HG03103 (cell line): Measurements from ENCODE around the gene RAD51B.

ENCODE experiments used
- ATAC-seq: cut with Tn5 transposase; IDR thresholded peaks from one replicate; pipeline ENCODE4 v1.9.1; 2021; ENCODE audit warnings: low read depth; ENCODE audit not compliant: unreplicated experiment

The RAD51B gene

DNA sequence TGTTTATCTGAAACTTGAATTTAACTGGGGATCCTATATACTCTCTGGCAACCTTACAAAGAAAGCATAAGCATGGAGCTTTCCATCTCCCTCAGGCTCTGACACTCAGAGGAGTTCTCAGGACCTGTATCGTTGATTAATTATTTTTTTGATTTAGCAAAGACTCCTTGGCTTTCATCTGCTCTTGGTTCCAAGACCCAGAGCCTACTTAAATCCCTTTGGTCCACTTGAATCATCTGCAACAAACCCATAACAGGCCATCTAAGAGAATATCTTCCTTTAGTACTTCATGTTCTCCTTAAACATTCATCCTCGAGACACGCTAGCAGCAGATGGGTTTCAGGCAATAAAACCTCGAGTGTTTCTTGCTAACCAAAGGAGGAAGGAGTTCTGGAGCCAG, 887.9 kb downstream of the RAD51B start:
- ATAC-seq: no peak

DNA sequence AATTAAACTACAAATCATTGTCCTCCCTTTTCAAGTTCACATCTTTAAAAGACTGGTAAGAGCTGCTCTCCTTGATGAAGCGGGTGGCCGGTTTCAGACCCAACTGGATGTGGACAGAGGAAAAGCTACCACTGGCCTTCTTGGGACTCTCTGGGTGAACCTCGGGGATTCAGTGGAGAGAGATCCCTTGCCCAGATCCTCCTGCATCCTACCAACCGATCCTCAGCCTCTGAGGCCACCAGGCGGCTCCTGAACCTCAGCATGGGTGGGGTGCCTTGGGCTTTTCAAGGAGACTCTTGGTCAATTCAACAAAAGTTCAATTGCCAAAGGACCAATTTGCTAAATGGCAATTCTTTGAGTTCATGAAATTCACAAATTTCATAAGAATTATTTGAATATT, 888.8 kb downstream of the RAD51B start:
- no peak for ATAC-seq

DNA sequence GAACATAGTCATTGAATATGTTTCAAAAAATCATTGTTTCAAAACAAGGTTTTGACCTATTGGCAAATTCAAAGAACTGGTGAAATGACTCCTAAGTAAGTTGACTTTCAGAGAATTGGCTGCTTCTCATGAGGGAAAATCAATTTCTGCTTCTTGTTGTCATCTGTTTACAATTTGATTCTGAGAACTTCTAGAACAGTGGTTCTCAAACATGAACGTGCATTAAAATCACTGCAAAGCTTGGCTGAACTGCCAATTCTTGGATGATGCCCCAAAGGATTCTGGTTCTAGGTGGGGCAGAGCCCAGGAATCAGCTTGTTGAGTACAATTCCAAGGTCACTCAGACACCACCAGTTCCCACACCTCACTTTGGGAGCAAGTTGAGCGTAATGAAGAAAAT, 889.4 kb downstream of the RAD51B start:
- no peak for ATAC-seq

DNA sequence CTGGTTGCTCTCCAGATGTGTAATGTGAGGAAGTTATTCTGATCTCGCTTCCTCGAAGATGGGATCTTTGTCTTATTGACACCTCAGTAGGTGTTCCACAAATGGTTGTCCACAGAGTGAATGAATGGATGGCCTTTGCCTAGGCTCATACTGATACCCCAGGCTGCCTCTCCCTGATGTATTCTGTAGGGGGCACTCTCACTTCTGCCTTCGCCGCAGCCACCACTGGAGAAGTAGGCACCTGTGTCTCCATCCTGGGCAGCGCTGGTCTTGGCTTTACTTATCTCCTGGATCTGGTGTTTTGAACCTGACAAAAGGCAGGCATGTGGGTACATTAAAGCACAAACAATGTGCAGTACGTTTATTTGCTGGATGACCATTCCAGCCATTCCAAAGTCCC, 891.2 kb downstream of the RAD51B start:
- no peak for ATAC-seq

DNA sequence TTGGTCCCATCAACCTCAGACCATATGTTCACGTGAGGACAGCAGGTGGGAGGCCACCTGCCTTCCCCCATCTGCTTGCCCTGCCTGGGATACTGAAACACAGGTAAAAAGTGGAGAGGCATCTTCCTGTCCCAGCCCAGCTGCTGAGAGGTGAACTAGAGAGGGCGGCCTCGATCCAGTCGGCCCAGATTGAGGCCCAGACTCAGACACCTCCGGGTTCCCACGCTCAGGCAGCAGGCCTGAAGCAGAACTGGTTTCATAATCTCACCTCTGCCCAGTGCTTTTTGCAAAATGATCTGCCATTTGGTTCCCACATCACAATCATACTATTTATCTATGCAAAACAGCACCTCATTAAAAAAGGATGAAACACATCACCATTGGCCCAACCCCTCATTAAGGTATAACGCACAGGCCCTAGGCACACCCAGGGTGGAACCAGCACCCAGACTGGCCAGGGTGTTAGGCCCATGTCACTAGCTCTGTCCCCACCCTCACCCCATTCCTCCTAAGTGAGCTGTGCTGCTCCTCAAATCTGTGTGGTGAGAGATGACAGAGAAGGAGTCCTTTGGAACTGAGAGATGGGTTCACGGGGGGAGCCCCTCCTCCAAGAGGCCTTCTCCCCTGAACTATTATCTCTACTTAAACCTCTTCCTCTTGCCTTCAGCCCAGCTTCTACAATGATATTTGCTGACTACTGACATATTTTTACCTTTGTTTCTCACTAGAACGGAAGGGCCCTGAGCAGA, 892.2 kb downstream of the RAD51B start:
- no peak for ATAC-seq

DNA sequence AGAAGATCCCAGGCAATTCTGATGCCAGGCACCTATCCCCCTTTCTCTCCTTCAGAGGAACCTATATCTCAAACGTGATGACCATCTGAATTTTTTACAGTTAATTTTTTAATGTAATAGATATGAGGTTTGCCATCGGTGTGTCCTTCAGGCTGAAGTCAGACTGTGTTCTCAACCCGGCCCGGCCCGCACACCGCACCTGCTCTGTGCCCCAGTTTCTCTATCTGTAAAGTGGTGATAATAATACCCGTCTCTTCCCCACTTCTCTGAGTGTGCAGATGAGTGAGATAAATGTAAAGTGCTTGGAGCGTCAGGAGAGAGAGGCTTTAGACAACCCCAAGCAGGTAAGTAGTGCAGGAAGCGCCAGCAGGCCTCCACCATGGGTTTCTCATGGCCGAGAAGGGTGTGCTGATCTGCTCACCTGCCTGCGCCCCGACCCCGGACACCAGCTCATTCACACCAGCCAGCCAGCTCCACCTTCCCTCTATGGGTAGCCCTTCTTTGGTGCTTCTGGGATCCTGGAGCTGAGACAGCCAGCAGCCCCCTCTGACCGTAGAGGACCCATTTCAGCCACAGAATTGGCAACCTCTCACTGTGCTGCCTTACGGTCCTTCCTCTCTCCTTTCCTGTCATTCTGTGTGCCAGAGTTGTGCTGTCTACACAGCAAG, 893.3 kb downstream of the RAD51B start:
- ATAC-seq: no peak

DNA sequence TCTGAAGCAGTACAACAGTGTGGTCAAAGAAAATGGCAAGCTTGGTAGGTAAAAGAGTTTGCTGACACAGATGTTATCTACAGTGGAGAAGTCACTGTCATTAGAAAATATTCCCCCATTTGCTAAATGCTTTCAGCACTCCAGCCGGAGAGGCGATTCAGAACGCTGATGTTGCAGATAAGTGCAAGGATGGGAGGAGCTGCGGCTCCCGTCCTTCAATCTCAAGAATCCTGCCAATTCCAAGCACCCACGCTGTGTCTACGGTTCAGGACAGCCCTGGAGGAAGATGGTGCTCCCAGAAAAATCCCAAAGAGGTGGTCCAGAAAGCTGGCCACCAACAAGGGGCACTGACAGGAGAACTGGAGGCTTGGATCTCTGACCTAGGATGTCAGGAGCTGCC, 894.2 kb downstream of the RAD51B start:
- ATAC-seq: no peak

DNA sequence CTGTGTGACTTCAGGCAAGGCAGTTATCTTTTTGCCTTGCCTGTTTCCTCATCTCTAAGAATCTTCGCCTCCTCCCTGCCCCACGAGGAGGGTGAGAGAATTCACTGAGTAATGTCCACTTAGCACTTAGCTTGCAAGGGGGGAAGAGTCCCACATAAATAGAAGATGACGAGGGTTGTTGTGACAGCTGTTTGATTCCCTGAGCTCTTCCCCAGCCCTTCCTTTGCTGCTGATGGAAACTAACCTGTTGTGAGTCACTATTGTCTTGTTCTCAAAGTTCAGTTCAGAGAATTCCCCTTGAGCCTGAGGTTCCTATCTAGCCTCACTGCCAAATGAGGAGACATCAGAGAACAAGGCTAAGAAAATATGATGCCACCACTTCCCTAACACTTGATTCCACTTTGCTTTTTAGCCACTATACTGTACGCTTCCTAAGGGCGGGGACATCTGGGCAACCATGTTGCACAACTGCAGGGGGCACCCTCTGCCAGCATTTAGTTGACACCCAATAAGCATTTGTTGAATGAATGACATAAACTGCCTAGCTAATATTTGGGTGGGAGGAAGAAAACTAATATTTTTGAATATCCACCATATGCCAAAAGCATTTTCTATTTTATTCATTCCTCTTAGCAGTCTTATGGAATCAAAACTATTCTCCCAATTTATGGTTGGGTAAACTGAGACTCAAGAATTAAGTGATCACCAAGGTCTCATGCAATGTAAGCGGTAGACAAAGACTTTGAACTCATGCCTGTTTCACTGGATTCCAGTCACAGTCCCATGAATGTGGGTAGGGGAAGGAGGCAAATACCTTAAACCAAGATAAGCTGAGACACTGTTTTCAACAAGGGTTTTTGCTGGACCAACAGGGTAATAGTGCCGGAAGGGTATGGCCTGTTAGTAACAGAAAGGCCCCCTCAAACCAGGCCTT, 895.7 kb downstream of the RAD51B start:
- ATAC-seq: no peak

DNA sequence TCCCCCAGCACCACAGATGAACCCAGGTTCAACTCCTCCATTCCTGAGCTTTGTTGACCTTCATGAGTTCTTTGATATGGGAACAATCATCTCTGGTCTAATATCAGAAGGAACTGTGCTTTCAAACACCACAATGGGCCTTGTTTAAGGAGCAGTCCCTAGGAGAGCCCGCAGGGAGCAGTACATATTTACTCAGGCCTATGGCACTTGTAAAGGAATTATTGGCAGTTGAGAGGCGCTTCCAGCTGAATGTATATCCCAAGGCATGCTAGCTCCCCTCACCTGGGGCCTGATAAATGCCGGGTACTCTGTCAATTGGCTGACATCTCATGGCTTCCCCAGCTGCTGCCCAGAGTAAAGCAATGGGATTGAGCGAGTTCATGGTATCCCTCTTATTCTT, 897.1 kb downstream of the RAD51B start:
- ATAC-seq: no peak

DNA sequence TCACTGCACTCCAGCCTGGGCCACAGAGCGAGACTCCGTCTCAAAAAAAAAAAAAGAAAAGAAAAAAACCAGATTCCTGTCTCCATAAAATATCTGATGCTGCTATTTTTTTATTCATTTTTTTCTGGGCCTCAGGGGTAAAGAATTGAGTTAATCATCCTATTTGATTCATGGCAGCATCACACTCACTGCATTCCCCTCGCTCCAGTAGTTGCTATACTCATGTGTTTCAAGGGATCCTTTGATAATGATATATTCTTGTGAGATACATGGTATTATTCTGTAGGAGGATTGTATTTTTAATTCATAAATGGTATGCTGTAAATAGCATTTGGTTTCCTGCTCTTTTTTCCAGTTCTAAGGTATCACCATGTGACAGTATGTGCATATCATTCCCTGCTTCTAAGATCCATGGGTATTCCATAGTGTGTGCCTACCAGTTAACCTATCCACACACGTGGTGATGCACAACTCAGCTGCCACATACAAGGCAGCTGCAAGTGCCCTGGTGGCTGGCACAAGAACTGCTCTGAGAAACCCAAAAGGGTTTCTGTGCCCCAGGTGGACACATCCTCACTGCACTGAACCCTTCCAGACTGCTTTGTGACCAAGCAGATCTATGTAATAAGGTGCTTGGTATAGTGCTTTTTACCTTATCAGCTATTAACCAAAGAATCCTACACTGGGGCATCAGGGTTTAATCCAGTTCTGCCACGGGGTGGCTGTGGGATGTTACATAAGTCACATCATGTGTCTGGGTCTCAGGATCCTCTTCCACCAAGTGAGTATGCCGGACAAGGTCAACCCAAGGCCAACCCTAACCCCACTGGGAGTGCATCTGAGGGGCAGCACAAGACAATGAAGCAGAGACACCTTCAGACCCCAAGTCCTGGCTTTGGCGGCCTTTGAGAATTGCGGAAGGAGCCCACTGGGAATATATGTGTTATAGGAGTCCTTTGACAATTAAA, 898.7 kb downstream of the RAD51B start:
- ATAC-seq: no peak

DNA sequence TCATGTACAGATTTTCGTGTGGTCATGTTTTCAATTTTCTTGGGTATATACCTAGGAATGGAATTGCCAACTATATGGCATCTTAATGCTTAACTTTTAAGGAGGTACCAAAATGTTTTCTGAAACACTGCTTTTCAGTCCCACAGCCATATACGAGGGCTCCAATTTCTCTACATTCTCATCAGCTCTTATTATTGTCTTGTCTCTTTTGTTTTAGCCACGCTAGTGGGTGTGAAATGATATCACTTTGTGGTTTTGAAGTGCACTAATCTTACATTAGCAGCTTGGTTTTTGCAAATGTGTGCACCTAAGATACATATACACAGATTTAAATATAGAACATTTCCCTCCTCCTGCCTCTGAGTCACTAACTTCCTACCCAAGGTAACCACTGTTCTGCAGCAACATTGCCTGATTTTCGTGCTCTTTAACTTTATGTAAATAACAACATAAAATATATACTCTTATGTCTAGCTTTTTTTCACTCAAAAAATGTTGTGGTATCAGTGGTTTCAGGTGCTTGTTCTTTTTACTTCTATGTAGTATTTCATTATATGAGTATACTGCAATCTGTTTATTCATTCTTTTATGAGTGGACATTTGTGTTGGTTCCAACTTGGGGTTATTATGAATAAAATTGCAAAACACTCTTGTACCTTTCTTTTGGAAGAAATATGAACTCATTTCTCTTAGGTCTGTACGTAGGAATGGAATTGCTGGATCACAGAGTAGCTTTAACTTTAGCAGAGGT, 900.2 kb downstream of the RAD51B start:
- ATAC-seq: no peak

DNA sequence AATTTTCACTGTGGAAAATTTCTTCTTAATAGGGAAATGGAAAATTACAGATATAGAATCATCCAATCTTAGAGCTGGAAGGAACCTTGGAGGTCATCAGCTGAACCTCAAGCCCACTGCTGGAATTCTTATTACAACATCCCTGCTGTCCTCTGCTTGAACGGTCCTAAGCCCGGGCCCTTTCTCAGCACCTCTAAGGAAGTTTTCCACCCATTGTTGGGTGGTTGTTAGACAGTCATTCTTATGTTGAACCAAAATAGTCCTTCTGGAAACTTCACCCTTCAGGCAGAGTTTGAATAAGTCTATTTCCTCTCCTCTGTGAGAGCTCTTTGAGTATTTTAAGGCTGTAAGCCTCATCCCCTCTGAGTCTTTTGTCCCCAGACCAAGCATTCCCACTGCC, 902.6 kb downstream of the RAD51B start:
- ATAC-seq: no peak

DNA sequence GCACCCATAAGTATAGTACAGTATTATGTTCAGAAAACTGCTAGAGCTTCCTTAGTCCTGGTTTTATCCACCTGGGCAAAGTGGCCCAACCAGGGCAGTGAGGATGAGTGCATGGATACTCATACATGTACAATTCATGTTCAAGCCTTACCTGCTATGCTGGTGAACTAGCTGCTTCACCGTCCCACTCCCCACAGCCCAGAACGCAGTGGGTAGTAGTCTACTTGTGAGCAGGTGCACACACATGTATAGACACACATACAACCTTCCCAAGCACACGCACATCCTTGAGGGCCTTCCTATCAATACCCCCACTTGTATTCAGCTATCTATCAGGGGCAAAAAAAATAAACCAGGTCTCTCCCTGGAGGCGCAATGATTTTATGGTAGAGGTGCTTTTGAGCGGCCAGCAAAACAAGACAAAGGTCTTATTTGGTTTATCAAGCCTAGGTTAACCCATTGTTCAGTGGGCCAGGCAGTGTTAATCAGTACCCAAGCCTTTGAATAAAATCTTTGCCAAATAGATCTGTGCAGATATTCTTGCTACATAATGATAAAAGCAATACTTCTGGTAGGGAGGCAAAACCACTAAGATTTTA, 903.5 kb downstream of the RAD51B start:
- ATAC-seq: no peak

DNA sequence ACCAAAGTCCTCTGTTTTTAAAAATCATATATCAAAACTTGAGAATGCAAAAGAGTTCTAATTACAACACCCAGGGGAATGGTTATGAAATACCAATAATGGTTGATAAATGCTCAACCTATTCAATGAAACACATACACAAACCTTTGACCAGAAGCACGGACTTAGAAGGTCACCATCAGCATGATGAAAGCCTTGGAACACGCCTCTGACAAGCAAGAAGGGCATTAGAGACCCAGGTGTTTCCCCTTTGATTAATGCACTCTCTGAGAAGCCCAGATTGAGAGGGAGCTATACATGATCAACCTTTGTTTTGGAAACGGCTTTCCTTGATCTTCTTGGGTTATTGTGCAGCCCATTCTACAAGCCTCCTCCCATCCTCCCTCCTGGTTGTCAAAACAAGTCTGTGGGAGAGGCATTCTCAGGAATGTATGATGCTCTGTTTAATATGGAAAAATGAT, 904.3 kb downstream of the RAD51B start:
- ATAC-seq: no peak

DNA sequence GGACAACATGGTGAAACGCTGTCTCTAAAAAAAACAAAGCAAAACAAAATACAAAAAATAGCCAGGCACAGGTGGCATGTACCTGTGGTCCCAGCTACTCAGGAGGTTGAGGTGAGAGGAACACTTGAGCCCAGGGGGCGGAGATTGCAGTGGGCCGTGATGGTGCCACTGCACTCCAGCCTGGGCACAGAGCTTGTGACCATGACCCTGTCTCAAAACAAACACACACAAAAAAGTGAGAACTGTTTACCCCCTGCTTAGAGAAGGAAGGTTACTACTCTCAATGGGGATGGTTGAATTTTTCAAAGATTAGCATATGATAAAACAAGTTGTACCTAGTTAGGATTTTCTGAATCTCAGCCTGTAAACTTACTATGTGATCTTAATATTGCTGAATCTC, 905.3 kb downstream of the RAD51B start:
- ATAC-seq: no peak

DNA sequence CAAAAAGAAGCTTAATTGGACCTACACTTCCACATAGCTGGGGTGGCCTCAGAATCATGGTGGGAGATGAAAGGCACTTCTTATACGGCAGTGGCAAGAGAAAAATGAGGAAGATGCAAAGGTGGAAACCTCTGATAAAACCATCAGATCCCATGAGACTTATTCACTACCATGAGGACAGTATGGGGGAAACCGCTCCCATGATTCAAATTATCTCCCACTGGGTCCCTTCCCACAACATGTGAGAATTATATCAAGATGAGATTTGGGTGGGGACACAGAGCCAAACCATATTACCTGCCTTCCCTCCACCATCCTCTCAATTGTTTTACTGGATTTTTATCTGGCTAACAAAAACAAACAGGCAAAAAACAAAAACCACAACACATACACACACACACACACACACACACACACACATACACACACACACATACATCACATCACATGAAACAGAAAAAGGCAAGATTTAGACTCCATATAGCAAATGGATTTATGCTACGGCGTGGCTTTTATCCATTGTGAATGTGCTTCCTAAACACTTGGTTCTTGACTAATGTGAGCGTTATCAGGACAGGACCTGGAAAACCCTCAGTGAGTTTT, 906.6 kb downstream of the RAD51B start:
- no peak for ATAC-seq

DNA sequence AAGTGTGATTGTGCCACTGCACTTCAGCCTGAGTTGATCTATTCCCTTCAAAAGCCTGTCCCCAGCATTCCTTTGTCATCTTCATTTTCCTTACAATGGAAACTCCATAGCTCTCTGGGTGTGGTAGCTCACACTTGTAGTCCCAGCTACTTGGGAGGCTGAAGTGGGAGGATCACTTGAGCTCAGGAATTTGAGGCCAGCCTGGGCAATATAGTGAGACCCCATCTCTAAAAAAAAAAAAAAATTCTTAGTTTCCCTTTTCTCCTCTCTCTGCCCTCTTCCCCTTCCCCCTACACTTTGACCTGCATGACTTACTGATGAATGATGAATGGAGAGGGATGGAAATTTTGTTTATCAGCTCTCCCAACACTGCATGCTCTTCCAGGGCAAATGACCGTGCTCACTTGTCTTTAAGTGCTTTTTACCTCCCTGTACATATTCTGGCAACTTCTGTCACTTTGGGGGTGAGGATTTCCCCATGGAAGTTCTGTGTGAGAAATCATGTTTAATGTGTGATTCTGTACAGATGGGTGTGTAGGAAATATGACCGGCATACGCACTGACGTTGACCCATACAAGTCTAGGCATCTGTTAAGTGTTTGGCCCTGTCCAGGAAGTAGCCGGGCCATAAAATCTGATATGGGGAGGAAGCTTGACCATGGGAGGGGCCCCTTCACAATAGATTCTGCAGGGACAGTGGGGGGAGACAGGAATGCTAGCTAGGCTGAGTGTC, 907.9 kb downstream of the RAD51B start:
- ATAC-seq: no peak
